GM12872 (cell line): Measurements from ENCODE around the gene FOXL1.

Source experiments
- TF ChIP-seq, protein P1 (sequence below): IDR thresholded peaks from 3 replicates; pipeline ENCODE4 v1.5.1; 2011; ENCODE audit warnings: low read depth, mild to moderate bottlenecking, low read length, moderate library complexity; ENCODE audit not compliant: insufficient read depth

The FOXL1 gene

DNA sequence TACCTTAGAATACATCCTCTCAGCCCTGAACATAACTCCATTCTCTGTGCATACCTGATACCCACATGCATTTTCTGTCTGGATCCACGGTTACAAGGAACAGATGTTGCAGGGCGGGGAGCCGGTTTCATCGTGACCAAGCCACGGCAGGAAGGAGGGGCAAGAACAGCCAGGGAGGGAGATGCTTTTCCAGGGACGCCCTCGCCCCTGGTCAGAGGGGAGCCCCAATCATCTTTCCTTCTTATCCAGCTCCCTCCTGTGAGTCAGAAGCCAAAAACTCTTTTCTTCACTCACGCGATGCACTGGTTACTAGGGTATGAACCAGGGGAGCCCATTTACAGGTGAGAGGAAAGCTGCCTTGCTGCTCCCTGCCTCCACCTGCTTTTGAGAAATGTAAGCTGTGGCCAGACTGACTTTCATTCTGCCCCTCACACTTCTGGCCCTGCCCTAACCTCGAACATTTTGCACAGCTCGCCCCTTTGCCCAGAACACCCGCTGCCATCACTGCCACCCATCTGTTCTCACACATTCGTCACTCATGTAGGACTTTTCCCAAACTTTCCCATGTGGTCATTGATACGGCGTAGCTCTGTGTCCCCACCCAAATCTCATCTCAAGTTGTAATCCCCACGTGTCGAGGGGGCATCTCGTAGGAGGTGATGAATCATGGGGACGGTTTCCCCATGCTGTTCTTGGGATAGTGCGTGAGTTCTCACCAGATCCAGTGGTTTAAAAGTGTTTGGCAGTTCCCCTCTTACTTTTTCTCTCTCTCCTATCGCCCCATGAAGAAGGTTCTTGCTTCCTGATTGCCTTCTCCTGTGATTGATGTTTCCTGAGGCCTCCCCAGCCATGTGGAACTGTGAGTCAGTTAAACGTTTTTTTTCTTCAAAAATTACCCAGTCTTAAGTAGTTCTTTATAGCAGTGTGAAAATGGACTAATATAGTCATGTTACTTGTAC, 20.5 kb downstream of the FOXL1 start:
- TF ChIP-seq, protein P1, sequence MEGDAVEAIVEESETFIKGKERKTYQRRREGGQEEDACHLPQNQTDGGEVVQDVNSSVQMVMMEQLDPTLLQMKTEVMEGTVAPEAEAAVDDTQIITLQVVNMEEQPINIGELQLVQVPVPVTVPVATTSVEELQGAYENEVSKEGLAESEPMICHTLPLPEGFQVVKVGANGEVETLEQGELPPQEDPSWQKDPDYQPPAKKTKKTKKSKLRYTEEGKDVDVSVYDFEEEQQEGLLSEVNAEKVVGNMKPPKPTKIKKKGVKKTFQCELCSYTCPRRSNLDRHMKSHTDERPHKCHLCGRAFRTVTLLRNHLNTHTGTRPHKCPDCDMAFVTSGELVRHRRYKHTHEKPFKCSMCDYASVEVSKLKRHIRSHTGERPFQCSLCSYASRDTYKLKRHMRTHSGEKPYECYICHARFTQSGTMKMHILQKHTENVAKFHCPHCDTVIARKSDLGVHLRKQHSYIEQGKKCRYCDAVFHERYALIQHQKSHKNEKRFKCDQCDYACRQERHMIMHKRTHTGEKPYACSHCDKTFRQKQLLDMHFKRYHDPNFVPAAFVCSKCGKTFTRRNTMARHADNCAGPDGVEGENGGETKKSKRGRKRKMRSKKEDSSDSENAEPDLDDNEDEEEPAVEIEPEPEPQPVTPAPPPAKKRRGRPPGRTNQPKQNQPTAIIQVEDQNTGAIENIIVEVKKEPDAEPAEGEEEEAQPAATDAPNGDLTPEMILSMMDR = no peak

- TF ChIP-seq, protein P1 = no peak
These were observed 23.0 kb downstream of the FOXL1 start for GRCh38 chr16:86601356-86601755.

GRCh38 chr16:86602521-86602920, 24.2 kb downstream of the FOXL1 start:
- TF ChIP-seq, protein P1 = no peak

DNA sequence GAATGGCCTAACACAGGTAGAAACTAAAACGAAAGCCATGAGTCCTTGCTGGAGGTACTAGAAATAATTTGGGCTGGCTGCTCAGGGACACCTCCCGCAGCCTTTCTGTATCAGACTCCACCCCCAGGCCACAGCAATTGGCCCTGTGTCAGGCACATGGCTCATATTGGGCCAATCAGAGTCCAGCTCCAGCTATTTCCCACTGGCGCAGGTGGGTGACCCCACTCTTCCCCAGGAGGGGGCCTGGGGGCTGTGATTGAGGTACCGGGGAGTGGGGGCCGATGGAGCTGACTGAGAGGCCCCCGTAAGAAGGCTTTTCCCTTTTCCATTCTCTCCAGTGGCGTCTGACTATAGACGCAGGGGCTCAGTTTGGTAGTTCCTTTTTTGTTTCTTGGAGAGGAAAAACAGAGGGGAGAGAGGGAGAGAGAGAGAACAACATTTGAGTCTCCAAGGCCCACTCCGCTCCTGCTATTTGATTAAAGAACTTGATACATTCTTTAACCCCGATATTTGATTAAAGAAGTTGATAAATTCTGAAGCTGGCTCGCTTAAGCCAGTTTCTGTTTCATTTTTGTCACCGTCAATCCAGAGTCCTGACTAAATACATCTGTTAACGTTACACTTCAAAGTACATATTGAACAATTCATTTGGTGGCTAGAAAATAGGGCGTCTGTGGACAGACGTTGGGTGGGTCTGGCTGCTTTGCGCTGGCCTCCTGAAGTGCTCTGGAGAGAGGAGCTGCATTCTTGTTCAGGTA, 26.3 kb downstream of the FOXL1 start:
- TF ChIP-seq, protein P1 = no peak

DNA sequence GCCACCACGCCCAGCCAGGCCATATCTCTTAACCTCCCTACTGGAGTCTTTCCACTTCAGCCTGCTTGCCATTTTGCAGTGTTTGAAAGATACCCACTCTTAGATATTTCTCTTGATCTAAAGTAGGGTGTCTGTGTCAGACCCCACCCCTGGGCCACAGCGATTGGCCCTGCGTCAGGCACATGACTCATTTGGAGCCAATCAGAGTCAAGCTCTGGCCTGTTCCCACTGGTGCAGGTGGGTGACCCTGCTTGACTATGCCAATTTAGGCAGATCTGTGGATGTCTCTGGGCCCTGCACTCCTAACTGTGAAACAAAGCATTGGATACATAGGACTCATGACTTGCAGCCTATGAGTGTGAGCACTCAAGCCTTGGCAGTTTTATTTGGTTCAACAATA, 27.6 kb downstream of the FOXL1 start:
- TF ChIP-seq, protein P1 = no peak

DNA sequence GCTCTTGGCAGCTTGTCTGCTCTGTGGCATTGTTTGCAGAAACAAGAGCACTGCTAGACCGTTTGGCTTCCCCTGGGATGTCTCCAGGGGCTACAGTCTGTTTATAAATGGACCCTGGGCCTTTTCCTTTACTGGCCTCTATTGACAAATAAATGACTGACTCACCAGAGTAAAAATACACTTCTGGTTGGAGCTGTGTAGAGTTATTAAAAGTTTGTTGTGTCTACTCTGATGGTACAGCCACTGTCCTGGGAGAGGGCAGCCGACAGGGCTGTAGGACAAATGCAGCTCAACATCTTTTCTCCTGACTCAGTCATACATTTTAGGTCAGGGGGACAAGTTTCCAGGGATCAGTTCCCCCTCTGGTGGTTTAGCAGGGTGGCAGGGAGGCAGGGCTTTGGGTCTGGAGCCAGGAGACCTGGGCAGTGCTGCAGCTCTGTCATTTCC, 30.0 kb downstream of the FOXL1 start:
- TF ChIP-seq, protein P1 = no peak

DNA sequence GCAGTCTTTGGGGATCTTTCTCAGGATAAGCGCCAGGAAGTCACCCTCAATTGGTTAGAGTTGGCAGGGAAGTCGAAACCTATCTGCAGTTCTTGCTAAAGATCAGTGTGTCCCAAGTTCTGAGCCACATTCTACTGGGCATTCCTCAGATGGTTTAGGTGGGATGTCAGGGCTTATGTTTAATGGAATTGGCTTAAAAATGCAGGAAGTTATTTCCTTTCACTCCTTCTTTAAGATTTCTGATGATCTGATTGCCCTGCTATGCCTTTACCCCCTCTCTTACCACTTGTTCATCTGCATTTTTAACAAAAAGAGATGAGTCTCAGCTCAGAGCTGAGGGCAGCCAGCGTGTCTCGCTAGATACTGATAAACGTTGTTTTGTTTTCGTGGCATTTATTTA, 30.8 kb downstream of the FOXL1 start:
- TF ChIP-seq, protein P1 = no peak
